Astrocyte (in vitro differentiated cells and primary cell): ENCODE data around the gene SEMA6D.

ENCODE experiments used
- EZH2 ChIP-seq: IDR thresholded peaks from 2 replicates; pipeline ENCODE4 v1.6.1; 2012; ENCODE audit warnings: mild to moderate bottlenecking, low read length, inconsistent platforms; ENCODE audit not compliant: insufficient read depth
- TF ChIP-seq, protein P1 (sequence below): IDR thresholded peaks from 2 replicates; pipeline ENCODE4 v1.5.1; 2011; ENCODE audit warnings: low read depth, mild to moderate bottlenecking, inconsistent platforms, low read length, moderate library complexity; ENCODE audit not compliant: insufficient read depth

DNA sequence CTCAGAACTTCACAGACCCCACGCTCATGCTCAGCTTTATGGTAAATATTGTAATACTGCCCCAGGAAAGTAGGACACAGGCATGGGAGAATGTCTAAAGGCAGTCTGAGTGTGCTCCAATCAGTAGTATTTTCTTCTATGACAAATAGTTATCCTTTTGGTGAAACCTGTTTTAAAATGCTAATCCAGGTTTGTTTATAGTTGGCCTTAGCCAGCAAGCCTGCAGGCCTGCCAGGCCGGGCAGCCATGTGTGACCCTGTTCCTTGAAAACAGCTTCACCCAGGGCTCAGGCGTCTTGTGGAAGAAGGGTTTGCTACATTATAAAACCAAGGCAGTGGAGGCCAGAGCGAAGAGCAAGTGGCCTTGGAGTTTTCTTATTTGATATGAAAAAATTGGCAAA, 104.7 kb downstream of the SEMA6D start:
- TF ChIP-seq, protein P1, sequence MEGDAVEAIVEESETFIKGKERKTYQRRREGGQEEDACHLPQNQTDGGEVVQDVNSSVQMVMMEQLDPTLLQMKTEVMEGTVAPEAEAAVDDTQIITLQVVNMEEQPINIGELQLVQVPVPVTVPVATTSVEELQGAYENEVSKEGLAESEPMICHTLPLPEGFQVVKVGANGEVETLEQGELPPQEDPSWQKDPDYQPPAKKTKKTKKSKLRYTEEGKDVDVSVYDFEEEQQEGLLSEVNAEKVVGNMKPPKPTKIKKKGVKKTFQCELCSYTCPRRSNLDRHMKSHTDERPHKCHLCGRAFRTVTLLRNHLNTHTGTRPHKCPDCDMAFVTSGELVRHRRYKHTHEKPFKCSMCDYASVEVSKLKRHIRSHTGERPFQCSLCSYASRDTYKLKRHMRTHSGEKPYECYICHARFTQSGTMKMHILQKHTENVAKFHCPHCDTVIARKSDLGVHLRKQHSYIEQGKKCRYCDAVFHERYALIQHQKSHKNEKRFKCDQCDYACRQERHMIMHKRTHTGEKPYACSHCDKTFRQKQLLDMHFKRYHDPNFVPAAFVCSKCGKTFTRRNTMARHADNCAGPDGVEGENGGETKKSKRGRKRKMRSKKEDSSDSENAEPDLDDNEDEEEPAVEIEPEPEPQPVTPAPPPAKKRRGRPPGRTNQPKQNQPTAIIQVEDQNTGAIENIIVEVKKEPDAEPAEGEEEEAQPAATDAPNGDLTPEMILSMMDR = no peak
- no peak for TF ChIP-seq EZH2
